Measurements from ENCODE around the gene ABL1. TPM values are rescaled to one million over a fixed set of nuclear protein-coding genes. Genes with fewer than 3 reads are reported as not detected.

The ABL1 gene
- polyA plus RNA-seq, 1 of the 3 experiments (the other 2 are of a cell fraction) = 24.6 TPM

DNA sequence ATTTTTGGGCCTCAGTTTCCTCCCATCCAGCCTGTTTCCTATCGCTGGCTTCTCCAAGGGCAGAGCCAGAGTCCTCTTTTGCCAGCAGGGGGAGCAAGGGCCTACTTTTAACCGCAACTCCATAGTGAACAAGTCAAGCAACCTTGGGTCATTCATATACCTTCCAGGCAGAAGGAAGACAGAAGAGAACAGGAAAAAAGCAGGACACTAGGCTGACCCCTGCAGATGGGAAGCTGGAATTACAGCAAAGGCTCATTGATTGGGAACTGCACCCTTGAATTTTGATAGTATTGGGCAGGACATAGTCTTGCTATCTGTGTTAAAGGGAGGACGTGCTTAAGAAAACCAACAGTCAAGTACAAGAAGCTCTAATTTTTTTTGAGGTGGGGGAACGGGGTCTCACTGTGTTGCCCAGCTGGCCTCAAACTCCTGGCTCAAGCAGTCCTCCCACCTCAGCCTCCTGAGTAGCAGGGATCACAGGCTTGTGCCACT, 31.5 kb downstream of the ABL1 start (continued):
- TF ChIP-seq RFX5 (IDR thresholded peaks at IDR 0.05; ENCODE audit: low read length) (peak; percentile 40; the same call in 1 of the 2 replicates), YY1 (IDR thresholded peaks at IDR 0.05; ENCODE audit: low read depth) (0 out of 2 replicates have a peak, but pooled peaks have one; percentile 39), FOXM1 (IDR thresholded peaks at IDR 0.05; ENCODE audit: low read depth) (no peak), RCOR1 (IDR thresholded peaks at IDR 0.05; ENCODE audit: low read length) (0 out of 2 replicates have a peak, but pooled peaks have one; percentile 16), TAF1 (IDR thresholded peaks at IDR 0.05; ENCODE audit: borderline replicate concordance, low read depth, low read length) (no peak), USF2 (IDR thresholded peaks at IDR 0.05; ENCODE audit: borderline replicate concordance, low read depth, low read length) (no peak), CTCF (IDR thresholded peaks at IDR 0.05) (peak; percentile 99), MXI1 (IDR thresholded peaks at IDR 0.05; ENCODE audit: low read depth, low read length) (no peak; the same call in 1 of the 2 replicates), NFIC (IDR thresholded peaks at IDR 0.05; ENCODE audit: borderline replicate concordance) (no peak)
- TF ChIP-seq, protein P1, sequence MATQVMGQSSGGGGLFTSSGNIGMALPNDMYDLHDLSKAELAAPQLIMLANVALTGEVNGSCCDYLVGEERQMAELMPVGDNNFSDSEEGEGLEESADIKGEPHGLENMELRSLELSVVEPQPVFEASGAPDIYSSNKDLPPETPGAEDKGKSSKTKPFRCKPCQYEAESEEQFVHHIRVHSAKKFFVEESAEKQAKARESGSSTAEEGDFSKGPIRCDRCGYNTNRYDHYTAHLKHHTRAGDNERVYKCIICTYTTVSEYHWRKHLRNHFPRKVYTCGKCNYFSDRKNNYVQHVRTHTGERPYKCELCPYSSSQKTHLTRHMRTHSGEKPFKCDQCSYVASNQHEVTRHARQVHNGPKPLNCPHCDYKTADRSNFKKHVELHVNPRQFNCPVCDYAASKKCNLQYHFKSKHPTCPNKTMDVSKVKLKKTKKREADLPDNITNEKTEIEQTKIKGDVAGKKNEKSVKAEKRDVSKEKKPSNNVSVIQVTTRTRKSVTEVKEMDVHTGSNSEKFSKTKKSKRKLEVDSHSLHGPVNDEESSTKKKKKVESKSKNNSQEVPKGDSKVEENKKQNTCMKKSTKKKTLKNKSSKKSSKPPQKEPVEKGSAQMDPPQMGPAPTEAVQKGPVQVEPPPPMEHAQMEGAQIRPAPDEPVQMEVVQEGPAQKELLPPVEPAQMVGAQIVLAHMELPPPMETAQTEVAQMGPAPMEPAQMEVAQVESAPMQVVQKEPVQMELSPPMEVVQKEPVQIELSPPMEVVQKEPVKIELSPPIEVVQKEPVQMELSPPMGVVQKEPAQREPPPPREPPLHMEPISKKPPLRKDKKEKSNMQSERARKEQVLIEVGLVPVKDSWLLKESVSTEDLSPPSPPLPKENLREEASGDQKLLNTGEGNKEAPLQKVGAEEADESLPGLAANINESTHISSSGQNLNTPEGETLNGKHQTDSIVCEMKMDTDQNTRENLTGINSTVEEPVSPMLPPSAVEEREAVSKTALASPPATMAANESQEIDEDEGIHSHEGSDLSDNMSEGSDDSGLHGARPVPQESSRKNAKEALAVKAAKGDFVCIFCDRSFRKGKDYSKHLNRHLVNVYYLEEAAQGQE (IDR thresholded peaks at IDR 0.05; ENCODE audit: low read depth, low read length) = no peak

DNA sequence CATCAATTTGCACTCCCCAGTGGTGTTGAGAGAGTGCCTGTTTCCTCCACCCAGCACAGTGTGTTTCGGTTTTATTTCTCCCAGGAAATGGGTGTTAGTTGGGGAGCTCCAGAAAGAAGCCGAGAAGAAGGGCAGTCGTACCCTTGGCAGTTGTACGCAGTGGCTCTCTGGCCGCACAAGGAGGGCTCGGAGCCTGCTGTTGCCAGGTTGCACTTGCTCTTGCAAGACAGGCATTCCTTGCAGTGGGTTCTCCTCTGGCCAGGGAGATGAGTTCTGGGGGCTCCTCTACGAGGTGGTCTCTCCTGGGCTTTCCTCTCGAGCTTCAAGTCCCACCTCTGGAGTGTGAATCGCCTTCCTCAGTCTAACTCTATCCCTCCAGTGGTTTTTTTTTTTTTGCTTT, 32.5 kb downstream of the ABL1 start:
- Histone ChIP-seq H4K20me1 (ENCODE audit: insufficient read depth) (peaks cover 94% of the 10 kb centered on the region), H3K4me2 (no peak overlapping the region), H3K9me2 (no peaks in the 10 kb centered on the region), H3K36me3 (replicated peaks in 1 of 2; ENCODE audit: control insufficient read depth in 1 of 2, insufficient read depth in 2 of 2, low read length in 1 of 2) (peaks cover 47 to 51% of the 10 kb centered on the region in 2 experiments), H3F3A (replicated peaks; ENCODE audit: insufficient read depth) (peaks cover 18% of the 10 kb centered on the region), H3K9me3 (no peaks in the 10 kb centered on the region), H3K79me2 (ENCODE audit: insufficient read depth) (peaks cover 98% of the 10 kb centered on the region), H2AFZ (ENCODE audit: low read depth) (no peak overlapping the region), H3K4me1 (ENCODE audit: control insufficient read depth in 1 of 2, insufficient read depth in 2 of 2, low read depth in 1 of 2, low read length in 1 of 2) (peaks cover 0 to 10% of the 10 kb centered on the region in 2 experiments; a peak in 2 of 4 replicates), H3K27ac (ENCODE audit: low read depth in 2 of 2, low read length in 1 of 2) (no peak overlapping the region), H3K9ac (no peak overlapping the region), H3K27me3 (ENCODE audit: insufficient read depth) (no peaks in the 10 kb centered on the region), H3K4me3 (ENCODE audit: low read depth in 2 of 2, low read length in 1 of 2) (no peak overlapping the region)
- DNase-seq = no peak
- CTCF ChIA-PET = interaction anchor here (0.7 to 10.3 kb wide), 25 partner anchors 15 to 189 kb away, joined by 4 to 177 read pairs (median 11); partner anchors contain the start of gene FIBCD1
- WGBS (ENCODE audit: low lambda C conversion rate) = 90% methylated on average over 4 of the region's 9 CpGs
- POLR2A ChIA-PET = no interaction called here
- TF ChIP-seq, protein P2, sequence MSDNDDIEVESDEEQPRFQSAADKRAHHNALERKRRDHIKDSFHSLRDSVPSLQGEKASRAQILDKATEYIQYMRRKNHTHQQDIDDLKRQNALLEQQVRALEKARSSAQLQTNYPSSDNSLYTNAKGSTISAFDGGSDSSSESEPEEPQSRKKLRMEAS (IDR thresholded peaks at IDR 0.05; ENCODE audit: low read depth) = no peak
- TF ChIP-seq EZH2phosphoT487 (IDR thresholded peaks at IDR 0.05; ENCODE audit: borderline replicate concordance, low read depth) (no peak), GABPA (IDR thresholded peaks at IDR 0.05; ENCODE audit: low read depth) (no peak), PBX3 (IDR thresholded peaks at IDR 0.05) (no peak), TCF12 (IDR thresholded peaks at IDR 0.05) (no peak), TAF1 (IDR thresholded peaks at IDR 0.05; ENCODE audit: borderline replicate concordance, low read depth, low read length) (no peak), JUND (IDR thresholded peaks at IDR 0.05) (no peak), TEAD4 (IDR thresholded peaks at IDR 0.05; ENCODE audit: borderline replicate concordance, insufficient read depth) (no peak), MEF2A (IDR thresholded peaks at IDR 0.05; ENCODE audit: borderline replicate concordance, low read depth) (no peak), POLR2AphosphoS5 (IDR thresholded peaks at IDR 0.05; ENCODE audit: low read depth, low read length) (no peak), ELF1 (IDR thresholded peaks at IDR 0.05) (no peak), MXI1 (IDR thresholded peaks at IDR 0.05; ENCODE audit: low read depth, low read length) (no peak), GATA2 (CRISPR knock-in tag; IDR thresholded peaks at IDR 0.05) (no peak), FOXM1 (IDR thresholded peaks at IDR 0.05; ENCODE audit: low read depth) (no peak), IRF3 (IDR thresholded peaks at IDR 0.05; ENCODE audit: low read depth, low read length) (no peak), CHD2 (IDR thresholded peaks at IDR 0.05; ENCODE audit: low read length, partially characterized antibody) (no peak)

Measured in SK-N-SH (cell line).